Liver (tissue), 9 donors: Measurements from ENCODE around the gene PCGF2. TPM values are rescaled to one million over a fixed set of nuclear protein-coding genes. Genes with fewer than 3 reads are reported as not detected.

Experiments
- DNase-seq: peaks from one replicate; pipeline ENCODE4 v3.0.0-alpha.2; 2017; ENCODE audit warnings: low spot score
- H3K27ac ChIP-seq, 2 donors: one replicate each; pipeline ENCODE4 v1.7.0; 2013; ENCODE audit warnings: inconsistent platforms in 2 of 2, low read length in 2 of 2, control low read depth in 1 of 2, low read depth in 1 of 2, mild to moderate bottlenecking in 1 of 2
- H3K27me3 ChIP-seq, 4 donors: one replicate each; pipeline versions ENCODE4 v1.6.1 to v1.7.0; 2013; ENCODE audit warnings: low read length in 3 of 4, inconsistent platforms in 1 of 4, mild to moderate bottlenecking in 1 of 4, moderate library complexity in 1 of 4; ENCODE audit not compliant: control insufficient read depth in 4 of 4, insufficient read depth in 4 of 4
- H3K36me3 ChIP-seq, 4 donors: one replicate each; pipeline versions ENCODE4 v1.6.1 to v1.7.0; 2013; ENCODE audit warnings: low read length in 3 of 4, mild to moderate bottlenecking in 3 of 4, low read depth in 1 of 4, moderate library complexity in 1 of 4; ENCODE audit not compliant: control insufficient read depth in 4 of 4, insufficient read depth in 3 of 4
- H3K4me1 ChIP-seq, 4 donors: one replicate each; pipeline versions ENCODE4 v1.6.1 to v1.7.0; 2013; ENCODE audit warnings: low read length in 3 of 4, mild to moderate bottlenecking in 3 of 4, moderate library complexity in 1 of 4; ENCODE audit not compliant: control insufficient read depth in 4 of 4, insufficient read depth in 4 of 4
- H3K4me3 ChIP-seq, 3 donors: one replicate each; pipeline versions ENCODE4 v1.6.1 to v1.7.0; 2013; ENCODE audit warnings: low read length in 3 of 3, control low read depth in 1 of 3, low read depth in 1 of 3, mild to moderate bottlenecking in 1 of 3
- H3K9ac ChIP-seq, 2 donors: one replicate each; pipeline ENCODE4 v1.7.0; 2013; ENCODE audit warnings: low read length in 2 of 2, mild to moderate bottlenecking in 2 of 2, moderate library complexity in 2 of 2, control low read depth in 1 of 2, low read depth in 1 of 2
- H3K9me3 ChIP-seq, 4 donors: one replicate each; pipeline versions ENCODE4 v1.6.1 to v1.7.0; 2013; ENCODE audit warnings: low read length in 3 of 4; ENCODE audit not compliant: control insufficient read depth in 4 of 4
- ATF3 ChIP-seq: IDR thresholded peaks from 2 replicates; pipeline ENCODE4 v1.6.1; 2016; ENCODE audit warnings: antibody characterized with exemption
- CTCF ChIP-seq: fragments of 150-350 bp; IDR thresholded peaks from 2 replicates; pipeline ENCODE4 v1.5.1; 2017; ENCODE audit warnings: improper control_type of control experiment, low read depth, low read length; ENCODE audit not compliant: missing input control
- FOXA1 ChIP-seq: IDR thresholded peaks from 2 replicates; pipeline ENCODE4 v1.6.1; 2016; ENCODE audit warnings: antibody characterized with exemption
- FOXA2 ChIP-seq: IDR thresholded peaks from 2 replicates; pipeline ENCODE4 v1.6.1; 2016; ENCODE audit warnings: antibody characterized with exemption
- GABPA ChIP-seq, 2 donors: IDR thresholded peaks in 1 of 2; conservative IDR thresholded peaks in 1 of 2; 2 replicates each; pipeline ENCODE4 v1.6.1; 2016; ENCODE audit warnings: antibody characterized with exemption in 2 of 2, mild to moderate bottlenecking in 1 of 2, moderate library complexity in 1 of 2
- NR2F2 ChIP-seq: IDR thresholded peaks from 2 replicates; pipeline ENCODE4 v1.6.1; 2016; ENCODE audit warnings: antibody characterized with exemption
- RAD21 ChIP-seq, 2 donors: IDR thresholded peaks; 2 replicates each; pipeline ENCODE4 v1.6.1; 2016; ENCODE audit warnings: antibody characterized with exemption in 2 of 2, mild to moderate bottlenecking in 2 of 2
- REST ChIP-seq: IDR thresholded peaks from 2 replicates; pipeline ENCODE4 v1.6.1; 2016; ENCODE audit warnings: antibody characterized with exemption, mild to moderate bottlenecking
- RXRA ChIP-seq, 2 donors: IDR thresholded peaks; 2 replicates each; pipeline ENCODE4 v1.6.1; 2017 to 2018; ENCODE audit warnings: antibody characterized with exemption in 2 of 2, mild to moderate bottlenecking in 1 of 2
- SP1 ChIP-seq: IDR thresholded peaks from 2 replicates; pipeline ENCODE4 v1.6.1; 2018; ENCODE audit warnings: antibody characterized with exemption, mild to moderate bottlenecking
- TAF1 ChIP-seq: conservative IDR thresholded peaks from 2 replicates; pipeline ENCODE4 v1.6.1; 2016; ENCODE audit warnings: antibody characterized with exemption, mild to moderate bottlenecking
- YY1 ChIP-seq: IDR thresholded peaks from 2 replicates; pipeline ENCODE4 v1.6.1; 2016; ENCODE audit warnings: antibody characterized with exemption, mild to moderate bottlenecking
- ZBTB33 ChIP-seq: IDR thresholded peaks from 2 replicates; pipeline ENCODE4 v1.6.1; 2016; ENCODE audit warnings: antibody characterized with exemption
- WGBS: extraction: QIAGEN DNeasy Blood & Tissue Kit; methylation state at CpG from one replicate; pipeline ENCODE4 v1.1.7; 2013; 5-methylcytosine and 5-hydroxymethylcytosine counted together
- polyA plus RNA-seq, 2 donors: library from polyadenylated mRNA; stranded (reverse) in 1 of 2; unstranded in 1 of 2; fragments of 200-250 nt in 1 of 2; fragments of >200 nt in 1 of 2; fragmentation: Nextera tagmentation in 1 of 2; extraction: Ambion mirVana in 1 of 2; gene quantifications; one replicate each; pipeline versions ENCODE4 v1.2.1 to v1.2.3, GENCODE V29; 2013 to 2015
- total RNA-seq, 2 donors: library from RNA; depleted of rRNA; stranded (reverse); fragments of >200 nt; gene quantifications; one replicate each; pipeline ENCODE4 v1.2.3, GENCODE V29; 2014
- TF ChIP-seq, protein P1 (sequence below): IDR thresholded peaks from 2 replicates; pipeline ENCODE4 v1.6.1; 2016; ENCODE audit warnings: antibody characterized with exemption
- donor health status: healthy.
- donor health status: healthy.
- donor health status: healthy.
- donor health status: healthy.
- donor health status: healthy.

The PCGF2 gene
- total and polyA plus RNA-seq, 4 donors: 1.2 to 3.2 (median 1.8) TPM

GRCh38 chr17:38717139-38717745, 30.9 kb downstream of the PCGF2 start:
- Histone ChIP-seq H3K4me3 (no peak overlapping the region), H3K4me1 (peaks cover 0 to 4% (median 0%) of the 10 kb centered on the region in 4 donors), H3K9me3 (no peaks in the 10 kb centered on the region), H3K9ac (no peak overlapping the region), H3K36me3 (peaks cover 8 to 48% (median 15%) of the 10 kb centered on the region in 4 donors), H3K27ac (no peak overlapping the region), H3K27me3 (no peaks in the 10 kb centered on the region)
- TF ChIP-seq RXRA (IDR thresholded peaks at IDR 0.05) (no peak), FOXA2 (no peak), NR2F2 (no peak), RAD21 (IDR thresholded peaks at IDR 0.05) (no peak), CTCF (no peak), TAF1 (no peak)
- TF ChIP-seq, protein P1, sequence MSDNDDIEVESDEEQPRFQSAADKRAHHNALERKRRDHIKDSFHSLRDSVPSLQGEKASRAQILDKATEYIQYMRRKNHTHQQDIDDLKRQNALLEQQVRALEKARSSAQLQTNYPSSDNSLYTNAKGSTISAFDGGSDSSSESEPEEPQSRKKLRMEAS: no peak
- DNase-seq: no peak
- 84% methylated on average over 12 of the region's 12 CpGs for WGBS

DNA sequence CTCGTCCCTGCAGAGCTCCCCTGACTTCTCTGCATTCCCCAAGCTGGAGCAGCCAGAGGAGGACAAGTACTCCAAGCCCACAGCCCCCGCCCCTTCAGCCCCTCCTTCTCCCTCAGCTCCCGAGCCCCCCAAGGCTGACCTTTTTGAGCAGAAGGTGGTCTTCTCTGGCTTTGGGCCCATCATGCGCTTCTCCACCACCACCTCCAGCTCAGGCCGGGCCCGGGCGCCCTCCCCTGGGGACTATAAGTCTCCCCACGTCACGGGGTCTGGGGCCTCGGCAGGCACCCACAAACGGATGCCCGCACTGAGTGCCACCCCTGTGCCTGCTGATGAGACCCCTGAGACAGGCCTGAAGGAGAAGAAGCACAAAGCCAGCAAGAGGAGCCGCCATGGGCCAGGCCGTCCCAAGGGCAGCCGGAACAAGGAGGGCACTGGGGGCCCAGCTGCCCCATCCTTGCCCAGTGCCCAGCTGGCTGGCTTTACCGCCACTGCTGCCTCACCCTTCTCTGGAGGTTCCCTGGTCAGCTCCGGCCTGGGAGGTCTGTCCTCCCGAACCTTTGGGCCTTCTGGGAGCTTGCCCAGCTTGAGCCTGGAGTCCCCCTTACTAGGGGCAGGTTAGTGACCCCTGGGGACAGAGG, 31.6 kb downstream of the PCGF2 start:
- DNase-seq: no peak
- no peak overlapping the region for H3K4me3 ChIP-seq
- TF ChIP-seq NR2F2 (no peak), ATF3 (no peak), ZBTB33 (no peak), GABPA (IDR thresholded peaks at IDR 0.05 in 1 of 2, conservative IDR thresholded peaks at IDR 0.05 in 1 of 2) (no peak), CTCF (no peak), RXRA (IDR thresholded peaks at IDR 0.05) (no peak), REST (no peak), SP1 (no peak), FOXA1 (no peak), RAD21 (IDR thresholded peaks at IDR 0.05) (no peak), YY1 (no peak)
- TF ChIP-seq, protein P1: no peak
- H3K27ac ChIP-seq: no peak overlapping the region
- H3K9me3 ChIP-seq: no peaks in the 10 kb centered on the region
- H3K4me1 ChIP-seq: peaks cover 0 to 4% (median 0%) of the 10 kb centered on the region in 4 donors
- 89% methylated on average over 18 of the region's 18 CpGs for WGBS
- no peak overlapping the region for H3K9ac ChIP-seq
- H3K27me3 ChIP-seq: no peaks in the 10 kb centered on the region
- H3K36me3 ChIP-seq: peaks cover 7 to 54% (median 15%) of the 10 kb centered on the region in 4 donors
